Stimulated activated CD4-positive, alpha-beta T cell treated with anti-CD3 and anti-CD28 coated beads, Interleukin-4, amount 100 ng/mL, for 1 hour (primary cell): ENCODE measurements around the gene CCL27.

Experiments
- DNase-seq: peaks from one replicate; pipeline ENCODE4 v3.0.0-alpha.2; 2020

Gene CCL27

DNA sequence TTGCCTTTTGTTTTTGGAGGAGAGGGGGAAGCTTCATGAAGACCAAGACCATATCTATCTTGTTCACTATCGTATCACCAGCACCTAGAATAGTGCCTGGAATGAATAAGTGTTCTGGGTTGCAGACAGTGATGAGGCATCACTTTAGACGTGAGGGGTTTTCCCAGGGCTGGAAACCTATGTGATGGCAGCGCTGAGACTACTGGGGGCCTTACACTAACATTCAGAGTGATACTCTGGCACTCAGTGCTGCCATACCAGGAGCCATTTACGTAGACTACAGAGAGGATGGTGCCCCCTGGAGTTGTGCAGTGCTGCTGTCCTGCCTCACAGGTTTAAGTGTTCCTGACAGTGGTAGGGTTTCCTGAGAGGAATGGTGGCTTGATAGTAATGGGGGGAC is 21.7 kb upstream of the CCL27 start:
- peak; percentile 32 for DNase-seq

DNA sequence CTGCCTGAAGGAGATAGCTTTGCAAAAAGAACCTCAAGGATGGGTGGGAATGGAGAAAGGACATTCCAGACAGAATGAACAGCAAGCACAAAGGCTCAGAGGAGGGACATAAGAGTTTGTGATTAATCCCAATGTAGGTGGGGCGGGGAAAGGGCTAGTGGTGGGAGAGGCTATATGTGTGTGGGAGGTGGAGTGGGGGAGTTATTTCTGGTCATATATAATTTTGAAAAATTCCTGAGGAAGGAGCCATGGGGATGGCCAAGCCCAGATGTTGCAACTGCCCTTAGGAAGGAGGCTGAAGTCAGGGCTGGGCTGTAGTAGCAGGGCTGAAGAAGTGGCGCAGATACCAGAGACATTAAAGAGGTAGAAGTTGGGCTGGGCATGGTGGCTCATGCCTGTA is 13.4 kb upstream of the CCL27 start:
- no peak for DNase-seq

DNA sequence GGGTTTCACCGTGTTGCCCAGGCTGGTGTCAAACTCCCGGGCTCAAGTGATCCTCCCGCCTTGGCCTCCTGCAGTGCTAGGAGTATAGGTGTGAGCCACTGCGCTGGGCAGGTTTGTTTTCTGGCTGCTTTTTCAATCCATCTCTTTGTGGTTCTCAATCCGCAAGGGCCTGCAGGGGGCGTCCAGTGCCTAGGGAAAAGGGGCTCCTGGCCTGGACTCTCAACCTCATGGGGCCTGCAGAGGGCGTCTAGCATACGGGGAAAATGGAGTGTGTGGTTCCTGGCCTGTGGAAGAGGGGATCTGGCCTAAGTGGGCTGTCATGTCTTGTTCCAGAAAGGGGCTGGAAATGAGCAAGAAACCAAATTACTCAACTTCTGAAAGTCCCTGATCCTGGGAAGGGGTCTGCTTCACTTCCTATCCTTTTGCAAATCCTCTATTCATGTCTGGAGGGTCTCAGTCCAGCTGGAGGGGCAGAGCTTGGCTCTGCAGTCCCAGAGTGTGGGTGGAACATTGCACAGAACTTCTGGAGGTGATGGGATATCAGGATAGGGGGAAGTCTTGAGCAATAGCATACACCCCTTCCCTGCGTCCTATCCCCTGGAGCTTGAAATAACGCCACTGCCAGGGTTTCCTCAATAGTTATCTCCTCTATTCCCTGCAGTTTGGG is 12.7 kb upstream of the CCL27 start:
- peak; percentile 67 for DNase-seq

DNA sequence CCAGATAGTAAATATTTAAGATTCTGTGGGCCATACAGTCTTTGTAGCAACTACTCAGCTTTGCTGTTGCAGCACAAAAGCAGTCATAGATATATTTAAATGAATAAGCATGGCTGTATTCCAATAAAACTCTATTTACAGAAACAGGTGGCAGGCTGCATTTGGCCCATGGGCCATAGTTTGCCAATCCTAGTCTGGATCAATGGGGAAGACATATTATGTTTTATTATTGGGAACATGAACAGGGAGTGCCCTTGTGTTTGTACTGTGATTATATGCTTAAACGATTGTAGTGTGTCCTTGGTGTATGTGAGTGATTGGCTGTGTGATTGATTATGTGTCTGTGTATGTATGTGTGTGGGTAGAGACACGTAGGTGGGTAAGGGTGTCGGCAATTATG is 12.0 kb upstream of the CCL27 start:
- no peak for DNase-seq

DNA sequence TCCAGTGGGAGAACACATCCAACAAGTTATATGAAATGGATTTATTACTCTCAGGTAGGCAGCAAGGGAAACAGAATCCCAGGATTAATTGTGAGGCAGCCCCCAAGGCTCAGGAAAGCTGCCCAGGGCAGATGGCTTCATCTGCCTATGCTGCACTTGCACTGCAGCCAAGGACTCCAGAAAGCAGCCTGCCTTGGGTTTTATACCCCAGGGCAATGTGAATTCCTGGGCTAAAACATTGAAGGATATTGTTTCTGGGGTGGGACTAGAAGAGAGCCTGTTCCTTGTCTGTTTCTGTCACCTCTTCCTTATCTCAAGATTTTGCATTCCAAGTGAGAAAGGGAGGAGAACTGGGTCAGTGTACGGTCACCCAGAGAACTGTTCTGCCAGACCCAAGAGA is 8.8 kb upstream of the CCL27 start:
- no peak for DNase-seq

DNA sequence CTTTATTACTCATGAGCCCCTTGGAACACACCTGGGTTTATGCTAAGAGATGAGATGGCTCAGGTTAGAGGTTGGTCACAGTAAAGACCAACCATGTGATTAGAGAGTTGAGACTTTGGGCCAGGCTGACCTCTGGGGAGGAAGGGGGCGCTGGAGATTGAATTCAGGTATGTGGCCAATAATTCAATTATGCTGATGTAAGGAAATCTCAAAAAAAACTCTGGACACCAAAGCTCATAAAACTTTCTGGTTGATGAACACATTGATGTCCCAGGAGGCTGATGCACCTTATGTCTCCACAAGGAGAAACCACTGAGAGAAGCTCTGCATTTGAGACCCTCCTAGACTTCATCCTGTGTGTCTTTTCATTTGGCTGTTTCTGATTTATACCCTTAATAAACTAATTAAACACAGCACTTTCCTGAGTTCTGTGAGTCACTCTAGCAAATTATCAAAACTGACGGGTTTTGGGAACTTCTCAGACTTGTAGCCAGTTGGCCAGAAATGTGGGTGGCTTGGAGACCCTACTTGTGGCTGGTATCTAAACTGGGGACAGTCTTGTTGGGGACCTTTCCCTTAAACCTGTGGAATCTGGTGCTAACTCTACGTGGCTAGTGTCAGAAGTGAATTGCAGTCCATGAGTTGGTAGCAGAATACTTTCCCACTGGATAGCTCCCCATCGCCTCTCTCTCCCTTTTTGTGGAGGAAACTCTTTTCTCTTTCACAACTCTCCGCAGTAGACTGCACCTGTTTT is 7.5 kb upstream of the CCL27 start:
- no peak for DNase-seq

DNA sequence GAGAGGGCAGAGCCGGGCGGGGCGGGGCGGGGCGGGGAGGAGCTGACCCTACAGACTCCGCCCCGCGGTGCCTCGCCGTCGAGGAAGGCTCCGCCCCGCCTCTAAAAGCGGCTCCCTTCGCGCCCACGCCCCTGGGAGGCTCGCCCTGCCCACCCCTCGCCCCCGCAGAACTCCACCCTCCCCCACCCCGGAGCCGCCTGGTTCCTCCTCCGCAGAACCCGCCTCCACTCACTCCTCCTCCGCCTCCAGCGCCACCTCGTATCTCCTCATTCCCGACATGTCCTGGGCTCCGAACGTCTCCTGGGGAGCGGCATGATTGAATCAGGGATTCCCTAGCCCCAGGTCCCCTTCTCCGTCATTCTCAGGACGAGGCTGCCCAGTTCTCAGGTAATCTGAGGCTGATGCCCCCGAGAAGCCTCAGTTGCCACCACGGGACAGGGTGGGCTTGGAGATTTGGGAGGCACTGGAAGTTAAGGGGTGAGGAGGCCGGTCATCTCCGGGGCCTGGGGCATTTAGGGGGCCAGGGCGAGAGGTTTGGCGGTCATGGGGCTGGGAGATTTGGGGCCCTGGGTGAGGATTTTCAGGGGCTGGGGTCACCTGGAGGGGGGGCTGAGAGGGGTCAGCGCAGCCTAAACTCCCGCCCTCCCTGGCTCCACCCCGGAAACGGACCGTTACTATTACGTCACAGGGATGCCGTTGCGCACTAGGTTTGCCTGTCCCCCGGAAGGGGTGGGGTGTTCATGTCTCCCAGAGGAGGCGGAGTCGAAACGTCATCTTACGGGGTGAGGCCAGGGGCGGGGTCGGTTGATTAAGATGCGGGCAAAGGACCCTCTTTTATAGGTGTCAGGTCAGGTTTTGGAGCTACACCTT is 3.2 kb upstream of the CCL27 start:
- peak; percentile 80 for DNase-seq

DNA sequence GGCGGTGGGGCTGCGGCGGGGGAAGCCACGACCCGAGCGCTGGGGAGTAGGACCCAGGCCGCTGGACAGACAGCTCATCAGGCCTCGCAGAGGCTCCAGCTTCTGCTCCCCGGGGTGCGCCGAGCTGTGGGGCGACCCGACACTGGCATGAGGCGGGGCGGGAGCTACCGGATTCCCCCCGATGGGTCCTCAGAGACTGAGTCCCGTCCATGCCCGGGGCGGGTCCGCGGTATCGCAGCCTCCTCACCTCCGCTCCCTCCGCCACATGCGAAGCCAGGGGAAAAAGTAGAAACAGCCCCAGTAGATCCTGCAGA is 2.6 kb upstream of the CCL27 start:
- no peak for DNase-seq

DNA sequence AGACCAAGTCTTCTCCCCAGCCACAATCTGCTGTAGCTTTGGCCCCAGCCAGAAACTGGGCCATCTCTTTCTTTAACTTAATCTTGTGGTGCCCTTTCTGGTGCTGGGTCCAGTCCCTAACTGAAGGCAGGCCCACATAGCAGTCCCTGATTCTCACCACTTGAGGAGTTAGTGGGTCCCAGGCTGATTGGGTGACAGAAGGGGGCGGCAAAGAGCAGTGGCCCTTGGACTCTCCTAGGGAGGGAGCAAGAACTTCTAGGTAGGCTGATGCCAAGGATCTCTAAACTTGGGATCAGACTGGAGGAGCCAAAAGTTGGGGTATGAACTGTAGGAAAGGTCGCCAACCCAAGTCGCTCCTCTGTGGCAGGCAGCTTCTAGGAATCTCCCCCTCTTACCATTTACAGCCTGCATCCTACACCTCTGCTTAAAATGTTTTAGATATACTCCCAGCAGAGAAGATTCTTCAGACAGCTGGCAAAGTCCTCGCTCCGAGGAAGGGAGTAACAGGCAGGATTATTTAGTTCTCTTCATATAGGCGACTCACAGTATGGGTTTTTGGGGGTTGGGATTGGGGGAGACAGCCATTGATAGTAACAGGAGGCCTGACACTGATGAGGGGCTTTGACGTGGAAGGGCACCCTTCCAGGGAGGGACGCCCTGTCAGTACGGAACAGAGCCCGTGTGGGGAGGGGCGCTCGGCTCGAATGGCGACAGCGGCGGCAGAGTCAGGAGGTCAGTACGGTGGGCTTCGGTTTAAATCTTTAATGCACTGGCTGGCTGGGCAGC is 2.0 kb upstream of the CCL27 start:
- peak; percentile 79 for DNase-seq

DNA sequence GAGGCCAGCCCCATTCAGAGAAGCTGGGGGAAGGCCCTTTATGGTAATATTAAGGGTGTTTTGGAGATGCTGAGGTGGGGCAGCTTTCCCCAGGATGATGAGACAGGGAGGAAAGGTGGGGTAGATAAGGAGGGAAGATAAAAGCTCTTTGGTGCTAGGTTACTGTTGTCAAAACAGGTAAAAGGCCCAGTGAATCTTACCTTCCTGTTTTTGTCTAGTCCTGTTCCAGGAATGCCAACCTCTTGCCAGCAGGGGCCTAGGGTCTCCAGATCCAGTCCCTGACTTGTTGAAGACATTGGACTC is 797 bp upstream of the CCL27 start:
- no peak for DNase-seq

DNA sequence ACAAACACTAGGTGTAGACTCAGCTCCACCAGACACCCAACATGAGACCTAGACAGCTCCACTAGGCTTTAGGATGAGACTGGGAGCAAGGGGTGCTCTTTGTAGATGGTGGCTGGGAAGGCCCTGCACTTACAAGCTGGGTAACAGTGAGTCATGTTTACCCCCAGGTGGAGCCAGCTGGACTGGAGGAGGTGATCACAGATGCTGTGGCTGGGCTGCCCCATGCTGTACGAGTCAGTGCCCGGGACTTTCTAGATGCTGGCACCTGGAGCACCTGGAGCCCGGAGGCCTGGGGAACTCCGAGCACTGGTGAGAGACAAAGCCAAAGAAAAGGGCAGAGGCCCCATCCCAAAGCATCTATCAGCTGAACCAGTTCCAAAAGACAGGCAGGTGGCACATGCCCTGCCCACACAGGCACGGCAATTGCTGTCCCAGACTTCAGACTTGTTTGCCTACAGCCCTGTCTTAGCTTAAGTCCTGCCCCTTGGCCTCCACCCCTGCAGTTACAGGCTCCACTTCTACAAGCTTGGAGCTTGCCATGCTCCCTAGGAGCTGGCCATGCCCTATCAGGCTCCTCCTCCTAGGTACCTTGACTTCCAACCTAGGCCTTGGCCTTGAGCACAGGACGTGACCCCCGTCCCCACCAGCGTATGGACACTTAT is 2.7 kb downstream of the CCL27 start:
- no peak for DNase-seq

DNA sequence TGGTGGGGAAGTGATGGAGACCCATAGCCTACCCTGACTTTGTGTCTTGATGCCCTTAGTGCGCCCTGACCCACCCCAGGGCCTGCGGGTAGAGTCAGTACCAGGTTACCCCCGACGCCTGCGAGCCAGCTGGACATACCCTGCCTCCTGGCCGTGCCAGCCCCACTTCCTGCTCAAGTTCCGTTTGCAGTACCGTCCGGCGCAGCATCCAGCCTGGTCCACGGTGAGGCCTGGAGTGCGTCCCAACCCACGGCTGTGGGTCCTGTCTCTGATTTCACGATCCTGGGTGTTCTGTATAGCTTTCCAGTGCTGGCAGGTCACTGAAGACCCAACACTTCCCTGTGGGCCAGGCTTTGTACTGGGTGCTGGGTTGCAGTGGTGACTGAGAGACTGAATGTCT is 4.0 kb downstream of the CCL27 start:
- DNase-seq = no peak

DNA sequence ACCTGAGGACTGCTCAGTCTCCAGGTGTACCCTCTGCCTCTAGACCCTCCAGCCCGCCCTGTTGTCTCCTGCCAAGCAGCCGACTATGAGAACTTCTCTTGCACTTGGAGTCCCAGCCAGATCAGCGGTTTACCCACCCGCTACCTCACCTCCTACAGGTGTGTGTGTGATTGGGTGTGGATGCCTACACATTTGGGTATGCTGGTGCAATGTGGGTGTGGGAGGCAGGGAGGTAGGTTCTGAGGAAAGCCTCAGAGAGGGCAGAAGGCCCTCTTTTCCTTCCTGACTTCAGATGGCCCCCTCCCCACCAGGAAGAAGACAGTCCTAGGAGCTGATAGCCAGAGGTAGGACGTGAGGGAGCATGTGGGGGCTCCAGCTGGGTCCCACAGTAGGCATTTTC is 5.5 kb downstream of the CCL27 start:
- DNase-seq = no peak

DNA sequence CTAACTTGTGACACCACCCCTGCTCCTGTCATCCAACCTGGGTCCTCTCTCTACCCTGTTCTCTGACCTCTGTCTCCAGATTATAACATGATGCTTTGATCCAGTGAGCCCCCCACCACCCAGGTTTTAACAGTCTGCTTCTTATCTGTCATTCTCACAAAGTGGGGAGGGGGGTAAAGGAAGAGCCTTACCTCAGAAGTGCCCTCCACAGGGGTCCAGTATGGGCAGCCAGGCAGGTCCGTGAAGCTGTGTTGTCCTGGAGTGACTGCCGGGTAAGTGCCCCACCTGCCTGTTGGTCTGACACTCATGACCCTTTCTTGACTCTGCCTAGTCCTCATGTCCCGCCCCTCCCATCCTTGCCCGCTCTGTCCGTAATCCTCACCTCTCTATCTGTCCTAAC is 7.1 kb downstream of the CCL27 start:
- DNase-seq = no peak

DNA sequence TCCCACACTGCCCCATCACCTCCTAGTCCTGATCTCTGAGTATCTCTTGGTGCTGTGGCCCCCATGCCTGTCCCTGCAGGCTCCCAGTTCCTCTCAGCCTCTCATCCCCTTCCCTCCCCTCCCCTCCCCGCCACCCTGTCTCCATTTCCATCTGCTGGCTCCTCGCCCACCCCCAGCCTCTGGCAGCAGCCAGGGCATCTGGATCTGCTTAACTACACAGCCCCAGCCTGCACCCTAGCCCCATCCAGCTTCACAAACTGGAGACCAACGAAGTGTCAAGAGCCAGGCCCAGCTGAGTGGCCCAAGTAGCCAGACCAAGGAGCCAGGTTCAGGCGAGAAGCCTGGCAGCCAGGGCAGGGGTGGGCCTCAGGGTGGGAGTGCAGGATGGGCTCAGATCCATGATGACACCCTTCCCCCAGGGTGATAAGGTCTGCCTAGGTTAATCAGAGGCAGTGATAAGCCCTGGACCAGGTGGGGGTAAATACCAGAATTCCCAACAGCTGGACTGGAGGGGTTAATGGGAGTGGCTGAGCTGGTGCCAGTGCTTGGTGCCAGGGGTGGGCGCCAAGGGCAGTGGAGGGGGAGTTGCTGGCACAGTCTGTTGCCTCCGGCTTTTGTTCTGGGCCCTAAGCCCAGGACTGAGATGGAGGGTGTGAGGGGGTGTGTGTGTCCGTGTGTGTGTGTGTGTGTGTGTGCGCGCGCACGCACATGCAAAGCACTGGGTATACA is 8.0 kb downstream of the CCL27 start:
- DNase-seq = no peak

DNA sequence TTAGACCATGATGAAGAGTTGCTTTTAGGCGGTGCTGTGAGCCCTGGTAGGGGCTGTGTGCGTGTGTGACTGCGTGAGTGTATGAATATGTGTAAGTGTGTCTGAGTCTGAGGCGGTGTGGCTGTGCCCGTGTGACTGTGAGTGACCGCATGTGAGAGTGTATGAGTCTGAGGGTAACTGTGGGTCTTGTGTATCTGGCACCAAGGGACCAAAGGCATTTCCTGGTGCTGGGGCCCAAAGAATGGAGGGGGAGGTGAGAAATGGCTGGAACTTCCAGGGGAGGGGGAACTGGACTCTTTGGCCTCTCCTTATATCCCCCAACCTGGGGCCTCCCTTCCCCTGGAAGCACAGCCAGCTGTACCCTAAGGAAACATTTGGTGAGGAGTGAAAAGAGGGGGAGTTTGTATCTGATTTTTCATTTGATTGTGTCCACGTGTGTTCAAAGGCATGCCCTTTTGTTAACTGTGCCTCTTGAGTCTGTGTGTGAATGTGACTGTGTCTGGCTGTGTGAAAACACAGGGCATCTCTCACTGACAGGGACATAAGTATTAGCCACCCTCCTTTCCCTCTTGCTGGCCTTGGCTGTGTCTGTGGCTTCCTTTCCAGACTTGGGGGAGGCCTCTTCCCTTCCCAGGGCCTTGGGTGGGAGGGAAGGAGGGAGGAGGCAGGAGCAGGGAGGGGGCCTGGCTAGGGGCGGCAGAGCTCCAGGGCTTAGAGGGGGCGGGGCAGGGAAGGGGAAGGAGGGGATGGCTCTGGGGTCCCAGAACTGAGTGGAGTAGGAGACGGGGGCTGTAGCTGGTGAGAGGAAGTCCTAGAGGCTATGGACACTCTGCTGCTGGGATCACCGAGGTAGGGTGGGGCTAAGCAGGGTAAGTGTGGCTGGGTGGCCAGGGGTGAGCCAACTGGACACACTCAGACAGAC is 9.0 kb downstream of the CCL27 start:
- no peak for DNase-seq

DNA sequence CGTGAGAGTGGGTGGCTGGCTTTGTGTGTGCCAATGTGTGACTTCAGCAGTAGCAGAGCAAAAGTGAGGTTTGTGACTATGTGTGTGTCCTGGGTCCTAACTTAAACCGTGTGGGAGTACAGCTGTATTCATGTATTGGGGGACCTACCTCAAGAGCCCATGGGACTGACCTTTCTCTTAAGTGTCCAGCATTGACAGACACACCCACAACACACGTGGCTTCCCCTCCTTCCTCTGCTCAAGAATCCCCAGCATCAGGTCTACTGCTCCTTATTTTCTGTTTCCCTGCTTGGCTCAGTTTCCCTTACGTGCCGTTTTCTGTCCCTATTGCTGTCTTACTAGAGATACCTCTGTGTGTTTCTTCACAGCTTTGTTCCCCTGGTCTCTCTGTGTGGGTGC is 9.9 kb downstream of the CCL27 start:
- no peak for DNase-seq

DNA sequence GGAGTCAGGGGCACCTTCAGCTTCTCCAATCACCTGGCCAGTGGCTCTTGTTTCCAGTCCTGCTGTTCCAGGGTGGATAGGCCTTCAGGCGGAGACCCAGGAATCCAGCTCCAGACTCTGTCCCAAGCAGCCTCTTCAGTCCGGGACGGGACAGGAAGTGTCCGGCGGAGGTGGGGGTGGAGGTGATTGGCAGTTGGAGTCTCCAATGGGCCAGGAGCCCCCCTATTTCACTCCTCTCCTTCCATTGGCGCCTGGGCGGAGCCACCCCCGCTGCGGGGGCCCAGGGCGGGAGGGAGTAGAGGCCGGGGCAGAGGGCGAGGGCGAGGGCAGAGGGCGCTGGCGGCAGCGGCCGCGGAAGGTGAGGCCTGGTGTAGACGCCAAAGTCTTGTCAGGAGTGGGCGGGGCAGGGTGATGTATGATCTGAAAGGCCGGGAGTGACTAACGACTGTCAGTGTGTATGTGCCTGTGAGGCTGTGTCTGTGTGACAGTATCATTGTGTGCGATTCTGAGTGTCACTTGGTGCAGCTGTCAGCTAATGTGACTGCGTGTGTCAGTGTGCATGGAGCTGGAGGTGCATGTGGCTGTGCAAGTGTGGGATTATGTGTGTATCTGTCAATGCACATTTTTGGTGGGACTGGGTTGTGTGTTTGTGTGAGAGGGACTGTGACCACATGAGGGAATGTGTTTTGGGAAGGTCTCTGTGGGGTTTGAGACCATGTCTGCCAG is 10.4 kb downstream of the CCL27 start, which contains the start of gene IL11RA:
Gene IL11RA, plus strand, starts transcription at position 310 of the 726 bp plus-strand sequence. CDS start 3,033 bp downstream, outside the sequence.
- DNase-seq = peak; percentile 63

DNA sequence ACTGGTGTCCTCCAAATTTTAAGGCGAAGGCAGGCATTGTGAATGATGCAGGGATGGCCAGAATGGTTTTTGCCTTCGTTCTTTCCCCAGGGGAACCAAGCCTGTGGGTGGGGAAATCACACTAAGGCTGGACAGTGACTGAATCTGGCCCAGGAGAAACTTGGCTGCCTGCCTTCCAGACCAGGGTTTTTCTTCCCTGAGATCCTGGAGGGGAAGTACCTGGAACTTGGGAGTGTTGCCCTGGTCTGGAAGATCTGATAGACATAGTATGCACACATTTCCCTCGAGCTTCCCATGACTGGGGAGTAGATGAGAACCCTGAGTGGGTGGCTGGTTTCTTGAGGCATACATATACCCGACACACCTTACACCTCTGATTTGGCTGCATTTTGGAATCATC is 11.1 kb downstream of the CCL27 start:
- DNase-seq = no peak

DNA sequence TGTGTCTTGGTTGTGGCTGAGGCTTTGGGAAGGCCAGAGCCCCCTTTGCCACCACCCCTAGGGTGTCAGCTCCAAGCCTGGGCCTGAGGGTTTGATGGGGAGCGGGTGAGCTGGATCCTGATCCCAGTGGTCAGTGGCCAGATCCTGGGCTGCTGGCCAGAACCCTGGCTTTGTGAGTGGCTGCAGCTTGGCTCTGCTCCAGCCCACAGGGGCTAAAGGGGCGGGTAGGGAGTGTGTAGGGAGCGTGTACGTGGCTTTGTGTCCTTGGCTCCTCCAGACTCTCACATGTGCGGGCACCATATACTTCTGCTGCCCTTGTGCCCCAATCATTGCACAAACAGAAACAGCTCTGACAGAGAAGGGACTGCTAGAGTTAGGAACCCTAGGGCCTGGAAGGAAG is 11.6 kb downstream of the CCL27 start:
- DNase-seq = no peak
